OCI-LY7 (cell line): ENCODE results near the gene PARD3. TPM values are rescaled to one million over a fixed set of nuclear protein-coding genes. Genes with fewer than 3 reads are reported as not detected.

ENCODE experiments used
- BruUV-seq: library from RNA; stranded (reverse); fragments of 400-500 nt; replicated peaks from 2 replicates; lab custom pipeline; 2021; lab: Mats Ljungman, UMichigan
- CTCF ChIA-PET: fragments of 300-600 bp; sonication (Branson Sonifier 250); formaldehyde crosslinking; loops from one replicate; lab custom pipeline; 2022; ENCODE audit warnings: antibody characterized with exemption; ENCODE audit not compliant: unreplicated experiment; lab: Charles Lee
- POLR2A ChIA-PET: fragments of 300-600 bp; sonication (Branson Sonifier 250); formaldehyde crosslinking; loops from one replicate; lab custom pipeline; 2022; ENCODE audit warnings: antibody characterized with exemption; lab: Charles Lee
- DNase-seq: peaks from one replicate; pipeline ENCODE4 v3.0.0-alpha.2; 2015; ENCODE audit warnings: low spot score
- H2AFZ ChIP-seq: fragments of 200-600 bp; sonication (generic), shearing (Covaris generic); 2 replicates; pipeline ENCODE4 v1.6.1; 2014; ENCODE audit warnings: mild to moderate bottlenecking, antibody characterized with exemption, low read length, moderate library complexity
- H3K27ac ChIP-seq: fragments of 200-600 bp; sonication (generic); 2 replicates; pipeline ENCODE4 v1.5.1; 2014; ENCODE audit warnings: mixed run types, low read depth, mild to moderate bottlenecking, moderate library complexity, low read length, inconsistent platforms; ENCODE audit not compliant: poor library complexity, severe bottlenecking
- H3K36me3 ChIP-seq: fragments of 200-600 bp; sonication (generic); 2 replicates; pipeline ENCODE4 v1.6.1; 2014; ENCODE audit warnings: mild to moderate bottlenecking, antibody characterized with exemption, low read length, moderate library complexity, mixed read lengths; ENCODE audit not compliant: insufficient read depth
- H3K4me1 ChIP-seq: fragments of 200-600 bp; sonication (generic); 2 replicates; pipeline ENCODE4 v1.5.1; 2014; ENCODE audit warnings: mild to moderate bottlenecking, low read length; ENCODE audit not compliant: insufficient read depth, poor library complexity, severe bottlenecking
- H3K4me2 ChIP-seq: fragments of 200-600 bp; sonication (generic); 2 replicates; pipeline ENCODE4 v1.6.1; 2014; ENCODE audit warnings: mild to moderate bottlenecking, low read length
- H3K4me3 ChIP-seq: fragments of 200-600 bp; sonication (generic); 2 replicates; pipeline ENCODE4 v1.5.1; 2014; ENCODE audit warnings: mild to moderate bottlenecking, low read depth, low read length; ENCODE audit not compliant: poor library complexity, severe bottlenecking
- H3K79me2 ChIP-seq: fragments of 200-600 bp; sonication (generic); 2 replicates; pipeline ENCODE4 v1.6.1; 2016; ENCODE audit warnings: low read depth, mild to moderate bottlenecking, low read length, moderate library complexity, mixed read lengths; ENCODE audit not compliant: insufficient read depth
- H3K9me2 ChIP-seq: fragments of 200-600 bp; sonication (generic); 2 replicates; pipeline ENCODE4 v1.6.1; 2016; ENCODE audit warnings: mild to moderate bottlenecking, low read length, mixed read lengths; ENCODE audit not compliant: insufficient read depth
- H3K9me3 ChIP-seq: fragments of 200-600 bp; sonication (generic); 2 replicates; pipeline ENCODE4 v1.6.1; 2014; ENCODE audit warnings: mild to moderate bottlenecking, mixed run types, low read length, mixed read lengths
- H4K20me1 ChIP-seq: fragments of 200-600 bp; sonication (generic); 2 replicates; pipeline ENCODE4 v1.6.1; 2014; ENCODE audit warnings: mild to moderate bottlenecking, antibody characterized with exemption, low read length, moderate library complexity, mixed read lengths; ENCODE audit not compliant: insufficient read depth
- CTCF ChIP-seq: fragments of 200-600 bp; sonication (generic); conservative IDR thresholded peaks from 2 replicates; pipeline ENCODE4 v1.5.1; 2014; ENCODE audit warnings: mild to moderate bottlenecking, antibody characterized with exemption, low read length, moderate library complexity, mixed read lengths
- EZH2phosphoT487 ChIP-seq: fragments of 200-600 bp; sonication (generic); IDR thresholded peaks from 2 replicates; pipeline ENCODE4 v1.6.1; 2018; ENCODE audit warnings: low read depth, borderline replicate concordance, mild to moderate bottlenecking, mixed run types, antibody characterized with exemption, low read length, moderate library complexity, mixed read lengths
- intact Hi-C: fragments of 100-400 bp; cut with micrococcal nuclease; formaldehyde crosslinking; loops from one replicate; pipeline ENCODE4 v1.10.0; 2022; ENCODE audit not compliant: unreplicated experiment
- total RNA-seq, 2 experiments: library from RNA; depleted of rRNA in 1 of 2; stranded (reverse); fragments of >200 nt in 1 of 2; shearing (Covaris generic) in 1 of 2; gene quantifications; 2 replicates each; pipeline ENCODE4 v1.2.3, GENCODE V29; 2014 to 2022

Gene PARD3
- total RNA-seq, 2 experiments from 2014 or later: not detected

DNA sequence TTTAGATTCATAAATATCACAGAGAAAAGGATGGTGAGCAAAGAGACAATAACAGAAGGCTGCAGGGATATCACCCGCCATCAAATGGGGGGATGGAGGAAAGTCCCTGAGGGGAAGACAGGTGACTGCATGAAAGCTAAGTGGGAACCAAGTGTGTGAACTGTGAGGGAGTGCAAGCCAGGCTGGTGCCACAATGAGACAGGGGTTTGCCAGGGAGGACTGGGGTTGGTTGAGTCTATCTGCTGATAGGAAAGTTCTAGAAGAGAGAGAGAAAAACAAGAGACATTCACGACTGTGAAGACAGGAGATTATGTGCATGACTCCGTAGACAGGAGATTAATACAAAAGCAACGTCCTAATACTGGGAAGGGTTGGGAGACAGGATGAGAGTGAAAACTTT is 376.4 kb downstream of the PARD3 start:
- Histone ChIP-seq H3K79me2 (no peaks in the 10 kb centered on the region), H2AFZ (no peak overlapping the region), H4K20me1 (no peaks in the 10 kb centered on the region), H3K27ac (no peak overlapping the region), H3K4me2 (no peak overlapping the region), H3K9me2 (no peaks in the 10 kb centered on the region), H3K4me3 (no peak overlapping the region), H3K36me3 (no peaks in the 10 kb centered on the region), H3K4me1 (no peaks in the 10 kb centered on the region), H3K9me3 (no peaks in the 10 kb centered on the region)
- no TSS peak for BruUV-seq
- CTCF ChIA-PET: no interaction called here
- POLR2A ChIA-PET: interaction anchor here (0.8 kb wide), 1 partner anchor 12 kb away, joined by 3 read pairs; no protein-coding TSS in a partner anchor
- TF ChIP-seq CTCF (no peak), EZH2phosphoT487 (no peak)
- intact Hi-C loops: no loop called here
- no peak for DNase-seq

GRCh38 chr10:34437906-34438305 is 377.2 kb downstream of the PARD3 start:
- DNase-seq: no peak
- H3K4me3 ChIP-seq: no peak overlapping the region
- no peak for TF ChIP-seq EZH2phosphoT487
- intact Hi-C loops: no loop called here
- H3K4me1 ChIP-seq: no peaks in the 10 kb centered on the region
- CTCF ChIA-PET: no interaction called here
- no peak overlapping the region for H2AFZ ChIP-seq
- H3K36me3 ChIP-seq: no peaks in the 10 kb centered on the region
- H3K9me2 ChIP-seq: no peaks in the 10 kb centered on the region
- H3K4me2 ChIP-seq: no peak overlapping the region
- H4K20me1 ChIP-seq: no peaks in the 10 kb centered on the region
- POLR2A ChIA-PET: no interaction called here
- BruUV-seq: no TSS peak
- H3K9me3 ChIP-seq: no peaks in the 10 kb centered on the region
- H3K27ac ChIP-seq: no peak overlapping the region
- H3K79me2 ChIP-seq: no peaks in the 10 kb centered on the region

GRCh38 chr10:34434119-34434594 is 380.9 kb downstream of the PARD3 start:
- Histone ChIP-seq H3K4me1 (no peaks in the 10 kb centered on the region), H3K36me3 (no peaks in the 10 kb centered on the region), H3K4me3 (no peak overlapping the region), H3K9me2 (no peaks in the 10 kb centered on the region), H2AFZ (no peak overlapping the region), H4K20me1 (no peaks in the 10 kb centered on the region), H3K27ac (no peak overlapping the region), H3K4me2 (no peak overlapping the region), H3K79me2 (no peaks in the 10 kb centered on the region), H3K9me3 (no peaks in the 10 kb centered on the region)
- ChIA-PET CTCF (no interaction called here), POLR2A (no interaction called here)
- DNase-seq: no peak
- TF ChIP-seq EZH2phosphoT487 (no peak), CTCF (no peak)
- no TSS peak for BruUV-seq
- intact Hi-C loops: no loop called here
